GM21529 (cell line): ENCODE results near the gene UROC1.

Source experiments
- ATAC-seq: cut with Tn5 transposase; IDR thresholded peaks from one replicate; pipeline ENCODE4 v1.9.1; 2021; ENCODE audit not compliant: unreplicated experiment

UROC1 gene

GRCh38 chr3:126531051-126531330 is 13.4 kb upstream of the UROC1 start:
- ATAC-seq, result no peak

GRCh38 chr3:126530171-126531050 is 12.8 kb upstream of the UROC1 start:
- ATAC-seq, result no peak

- ATAC-seq, result no peak
Observed at GRCh38 chr3:126529585-126530170, 12.1 kb upstream of the UROC1 start.

GRCh38 chr3:126528800-126529541 is 11.4 kb upstream of the UROC1 start:
- ATAC-seq, result no peak

GRCh38 chr3:126528419-126528799 is 10.8 kb upstream of the UROC1 start:
- ATAC-seq, result no peak

GRCh38 chr3:126527455-126528211 is 10.1 kb upstream of the UROC1 start:
- ATAC-seq, result no peak

- no peak for ATAC-seq
Observed at GRCh38 chr3:126527006-126527405, 9.4 kb upstream of the UROC1 start.

- ATAC-seq, result no peak
Observed at GRCh38 chr3:126526668-126527005, 9.1 kb upstream of the UROC1 start.

GRCh38 chr3:126525853-126526667 is 8.5 kb upstream of the UROC1 start:
- no peak for ATAC-seq

GRCh38 chr3:126525091-126525852 is 7.7 kb upstream of the UROC1 start:
- no peak for ATAC-seq

- ATAC-seq, result no peak
Observed at GRCh38 chr3:126524429-126524988, 6.9 kb upstream of the UROC1 start.

- no peak for ATAC-seq
Observed at GRCh38 chr3:126523745-126524428, 6.3 kb upstream of the UROC1 start, which contains the start of gene CHST13. Gene CHST13 (plus strand): TSS chr3:126524155. CDS start chr3:126524333, 178 bp downstream.

GRCh38 chr3:126522363-126522788 is 4.8 kb upstream of the UROC1 start:
- ATAC-seq, result no peak

GRCh38 chr3:126521122-126521891 is 3.7 kb upstream of the UROC1 start:
- no peak for ATAC-seq

- ATAC-seq, result no peak
Observed at GRCh38 chr3:126519506-126520455, 2.2 kb upstream of the UROC1 start.

GRCh38 chr3:126518779-126519177 is 1.2 kb upstream of the UROC1 start:
- no peak for ATAC-seq
